ENCODE measurements around the gene ATP6V1D.

DNA sequence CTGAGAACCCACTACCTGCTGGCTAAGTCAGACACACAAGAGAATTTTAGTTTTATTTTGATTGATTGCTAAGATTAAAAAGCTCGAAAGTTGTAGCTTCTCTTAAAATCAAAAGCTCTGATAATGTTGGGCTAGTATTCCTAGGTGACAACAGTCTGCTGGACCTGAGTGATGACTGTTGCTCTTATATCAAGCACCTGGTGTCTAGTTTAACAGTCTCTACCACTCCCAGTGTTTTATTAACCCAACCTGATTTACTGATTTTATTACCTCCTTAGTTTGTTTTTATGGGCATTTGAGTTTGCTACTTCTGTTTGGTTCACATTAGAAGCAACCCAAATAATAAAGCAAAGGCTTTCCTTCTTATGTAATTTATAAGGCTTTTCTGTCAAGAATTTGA is 41.8 kb downstream of the ATP6V1D start:
- TF ChIP-seq, protein P1, sequence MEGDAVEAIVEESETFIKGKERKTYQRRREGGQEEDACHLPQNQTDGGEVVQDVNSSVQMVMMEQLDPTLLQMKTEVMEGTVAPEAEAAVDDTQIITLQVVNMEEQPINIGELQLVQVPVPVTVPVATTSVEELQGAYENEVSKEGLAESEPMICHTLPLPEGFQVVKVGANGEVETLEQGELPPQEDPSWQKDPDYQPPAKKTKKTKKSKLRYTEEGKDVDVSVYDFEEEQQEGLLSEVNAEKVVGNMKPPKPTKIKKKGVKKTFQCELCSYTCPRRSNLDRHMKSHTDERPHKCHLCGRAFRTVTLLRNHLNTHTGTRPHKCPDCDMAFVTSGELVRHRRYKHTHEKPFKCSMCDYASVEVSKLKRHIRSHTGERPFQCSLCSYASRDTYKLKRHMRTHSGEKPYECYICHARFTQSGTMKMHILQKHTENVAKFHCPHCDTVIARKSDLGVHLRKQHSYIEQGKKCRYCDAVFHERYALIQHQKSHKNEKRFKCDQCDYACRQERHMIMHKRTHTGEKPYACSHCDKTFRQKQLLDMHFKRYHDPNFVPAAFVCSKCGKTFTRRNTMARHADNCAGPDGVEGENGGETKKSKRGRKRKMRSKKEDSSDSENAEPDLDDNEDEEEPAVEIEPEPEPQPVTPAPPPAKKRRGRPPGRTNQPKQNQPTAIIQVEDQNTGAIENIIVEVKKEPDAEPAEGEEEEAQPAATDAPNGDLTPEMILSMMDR (IDR thresholded peaks at IDR 0.05) = no peak
- no peak for TF ChIP-seq ZFX (IDR thresholded peaks at IDR 0.05; ENCODE audit: borderline replicate concordance)

All from 22Rv1 (cell line).